Measurements from ENCODE around the gene GRM2. TPM values are rescaled to one million over a fixed set of nuclear protein-coding genes. Genes with fewer than 3 reads are reported as not detected.

Gene GRM2
- total RNA-seq, 1 experiment from 2014 or later, result 3.7 TPM

GRCh38 chr3:51715977-51716294, 9.1 kb downstream of the GRM2 start:
- no peaks in the 10 kb centered on the region for H3K9me3 Mint-ChIP-seq
- no peaks in the 10 kb centered on the region for H3K36me3 Mint-ChIP-seq
- no peak overlapping the region for H3K27ac Mint-ChIP-seq
- no peak overlapping the region for H3K4me3 Mint-ChIP-seq
- ChIA-PET CTCF (interaction anchor here (1.1 to 6.6 kb wide), 4 partner anchors 33 to 104 kb away, joined by 3 to 190 read pairs (median 52); no protein-coding TSS in a partner anchor), POLR2A (no interaction called here)
- TF ChIP-seq HMGXB4 (CRISPR knock-in tag; IDR thresholded peaks at IDR 0.05), result no peak
- TF ChIP-seq NR2C2 (CRISPR knock-in tag; IDR thresholded peaks at IDR 0.05), result no peak
- no peak for TF ChIP-seq NFATC4 (CRISPR knock-in tag; IDR thresholded peaks at IDR 0.05)
- TF ChIP-seq ZNF396 (CRISPR knock-in tag; IDR thresholded peaks at IDR 0.05; ENCODE audit: borderline replicate concordance), result no peak
- no peak for TF ChIP-seq ERG (CRISPR knock-in tag; IDR thresholded peaks at IDR 0.05)
- no peak for TF ChIP-seq MAX (CRISPR knock-in tag; IDR thresholded peaks at IDR 0.05)
- TF ChIP-seq FOXP4 (CRISPR knock-in tag; IDR thresholded peaks at IDR 0.05), result no peak
- TF ChIP-seq MXD4 (CRISPR knock-in tag; IDR thresholded peaks at IDR 0.05; ENCODE audit: borderline replicate concordance), result no peak
- no peak for TF ChIP-seq NFE2L1 (CRISPR knock-in tag; IDR thresholded peaks at IDR 0.05)
- TF ChIP-seq AFF4 (CRISPR knock-in tag; IDR thresholded peaks at IDR 0.05; ENCODE audit: borderline replicate concordance), result no peak
- TF ChIP-seq ZNF416 (CRISPR knock-in tag; IDR thresholded peaks at IDR 0.05), result no peak
- TF ChIP-seq ZNF425 (CRISPR knock-in tag; conservative IDR thresholded peaks at IDR 0.05), result no peak
- TF ChIP-seq ZBTB43 (CRISPR knock-in tag; IDR thresholded peaks at IDR 0.05), result no peak
- TF ChIP-seq ARID4B (CRISPR knock-in tag; IDR thresholded peaks at IDR 0.05; ENCODE audit: borderline replicate concordance), result no peak
- no peak for TF ChIP-seq STAT6 (CRISPR knock-in tag; conservative IDR thresholded peaks at IDR 0.05; ENCODE audit: low read depth)
- no peak for TF ChIP-seq SMAD4 (CRISPR knock-in tag; IDR thresholded peaks at IDR 0.05)
- DNase-seq (ENCODE audit: low spot score) (no peak), ATAC-seq (no peak)
- peaks cover 3% of the 10 kb centered on the region; the same call in 1 of the 2 replicates for H3K27me3 Mint-ChIP-seq (ENCODE audit: low read depth)
- peaks cover 12% of the 10 kb centered on the region for H3K4me1 Mint-ChIP-seq
